ENCODE results near the gene VPS37B.
"Not testable (repeated sequence)": the region's sequence is repeated elsewhere in the genome, so short reads cannot be mapped to it uniquely, and the experiment has no call there.

DNA sequence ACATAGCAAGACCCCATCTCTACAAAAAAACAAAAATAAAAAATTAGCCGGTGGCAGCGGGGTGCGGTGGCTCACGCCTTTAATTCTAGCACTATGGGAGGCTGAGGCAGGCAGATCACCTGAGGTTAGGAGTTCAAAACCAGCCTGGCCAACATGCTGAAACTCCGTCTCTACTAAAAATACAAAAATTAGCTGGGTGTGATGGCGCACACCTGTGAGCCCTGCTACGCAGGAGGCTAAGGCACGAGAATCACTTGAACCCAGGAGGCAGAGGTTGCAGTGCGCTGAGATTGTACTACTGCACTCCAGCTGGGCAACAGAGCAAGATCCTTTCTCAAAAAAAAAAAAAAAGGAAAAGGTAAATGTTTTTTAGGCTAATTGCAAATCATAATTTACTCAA, 3.2 kb downstream of the VPS37B start:
- TF ChIP-seq, protein P1, sequence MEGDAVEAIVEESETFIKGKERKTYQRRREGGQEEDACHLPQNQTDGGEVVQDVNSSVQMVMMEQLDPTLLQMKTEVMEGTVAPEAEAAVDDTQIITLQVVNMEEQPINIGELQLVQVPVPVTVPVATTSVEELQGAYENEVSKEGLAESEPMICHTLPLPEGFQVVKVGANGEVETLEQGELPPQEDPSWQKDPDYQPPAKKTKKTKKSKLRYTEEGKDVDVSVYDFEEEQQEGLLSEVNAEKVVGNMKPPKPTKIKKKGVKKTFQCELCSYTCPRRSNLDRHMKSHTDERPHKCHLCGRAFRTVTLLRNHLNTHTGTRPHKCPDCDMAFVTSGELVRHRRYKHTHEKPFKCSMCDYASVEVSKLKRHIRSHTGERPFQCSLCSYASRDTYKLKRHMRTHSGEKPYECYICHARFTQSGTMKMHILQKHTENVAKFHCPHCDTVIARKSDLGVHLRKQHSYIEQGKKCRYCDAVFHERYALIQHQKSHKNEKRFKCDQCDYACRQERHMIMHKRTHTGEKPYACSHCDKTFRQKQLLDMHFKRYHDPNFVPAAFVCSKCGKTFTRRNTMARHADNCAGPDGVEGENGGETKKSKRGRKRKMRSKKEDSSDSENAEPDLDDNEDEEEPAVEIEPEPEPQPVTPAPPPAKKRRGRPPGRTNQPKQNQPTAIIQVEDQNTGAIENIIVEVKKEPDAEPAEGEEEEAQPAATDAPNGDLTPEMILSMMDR (IDR thresholded peaks at IDR 0.05; ENCODE audit: low read length): not testable (repeated sequence)
- TF ChIP-seq EZH2phosphoT487 (IDR thresholded peaks at IDR 0.05; ENCODE audit: low read length): not testable (repeated sequence)
